Measurements from ENCODE around the gene PSMF1.

The PSMF1 gene

DNA sequence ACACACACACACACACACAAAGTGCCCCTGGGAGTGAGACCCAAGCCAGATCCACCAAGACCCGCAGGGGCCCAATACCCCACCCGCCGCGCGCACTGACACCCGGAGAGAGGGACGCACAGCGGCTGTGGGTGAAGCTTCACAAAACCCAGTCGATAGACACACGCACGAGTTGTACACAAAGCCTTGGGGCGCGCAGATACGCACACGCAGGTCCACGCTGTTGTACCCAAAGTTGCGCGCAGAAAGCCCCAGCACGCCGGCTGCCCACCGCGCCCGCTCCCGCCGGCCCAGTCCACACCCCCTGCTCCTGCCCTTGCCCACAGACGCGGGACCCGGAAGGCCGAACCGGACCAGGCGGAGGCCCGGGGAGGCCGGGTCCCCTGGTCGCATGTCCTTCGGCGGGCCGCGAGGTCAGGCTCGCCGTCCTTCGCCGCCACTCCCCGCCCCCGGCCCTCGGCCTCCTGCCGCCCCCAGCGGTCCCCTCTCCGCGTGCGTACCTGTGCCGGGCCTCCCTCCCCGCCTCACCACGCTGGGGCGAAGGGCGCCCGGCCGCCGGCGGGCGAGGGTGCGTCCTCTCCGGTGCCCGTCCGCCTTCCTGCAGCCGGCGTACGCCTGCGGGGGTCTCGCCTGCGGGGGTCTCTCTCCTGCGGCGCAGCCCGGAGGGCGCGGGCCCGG, 66.4 kb downstream of the PSMF1 start, which contains the start of gene TMEM74B:
TSS of gene TMEM74B (minus strand) at position 344 of the 678 bp plus-strand sequence. CDS start 1,180 bp downstream, outside the sequence.
- Histone ChIP-seq H3K9me3 (ENCODE audit: control insufficient read depth, insufficient read depth, low read length) (no peaks in the 10 kb centered on the region), H3K36me3 (ENCODE audit: control insufficient read depth, insufficient read depth, low read length) (peaks cover 4% of the 10 kb centered on the region), H3K9ac (ENCODE audit: low read depth, low read length) (no peak within 1 kb of the TSS), H3K4me1 (ENCODE audit: control insufficient read depth, insufficient read depth, low read length) (peaks cover 2% of the 10 kb centered on the region), H3K27me3 (ENCODE audit: control insufficient read depth, insufficient read depth, low read length) (peaks cover 40% of the 10 kb centered on the region), H3K4me3 (ENCODE audit: low read depth, low read length) (peak within 1 kb of the TSS; percentile 56)

- H3K9me3 ChIP-seq (ENCODE audit: control insufficient read depth, insufficient read depth, low read length), result no peaks in the 10 kb centered on the region
- H3K4me1 ChIP-seq (ENCODE audit: control insufficient read depth, insufficient read depth, low read length), result peaks cover 2% of the 10 kb centered on the region
- no peak overlapping the region for H3K9ac ChIP-seq (ENCODE audit: low read depth, low read length)
- peak overlapping the region; percentile 56 for H3K4me3 ChIP-seq (ENCODE audit: low read depth, low read length)
- peaks cover 4% of the 10 kb centered on the region for H3K36me3 ChIP-seq (ENCODE audit: control insufficient read depth, insufficient read depth, low read length)
- peaks cover 44% of the 10 kb centered on the region for H3K27me3 ChIP-seq (ENCODE audit: control insufficient read depth, insufficient read depth, low read length)
Measured at GRCh38 chr20:1185316-1185741, 66.9 kb downstream of the PSMF1 start.

DNA sequence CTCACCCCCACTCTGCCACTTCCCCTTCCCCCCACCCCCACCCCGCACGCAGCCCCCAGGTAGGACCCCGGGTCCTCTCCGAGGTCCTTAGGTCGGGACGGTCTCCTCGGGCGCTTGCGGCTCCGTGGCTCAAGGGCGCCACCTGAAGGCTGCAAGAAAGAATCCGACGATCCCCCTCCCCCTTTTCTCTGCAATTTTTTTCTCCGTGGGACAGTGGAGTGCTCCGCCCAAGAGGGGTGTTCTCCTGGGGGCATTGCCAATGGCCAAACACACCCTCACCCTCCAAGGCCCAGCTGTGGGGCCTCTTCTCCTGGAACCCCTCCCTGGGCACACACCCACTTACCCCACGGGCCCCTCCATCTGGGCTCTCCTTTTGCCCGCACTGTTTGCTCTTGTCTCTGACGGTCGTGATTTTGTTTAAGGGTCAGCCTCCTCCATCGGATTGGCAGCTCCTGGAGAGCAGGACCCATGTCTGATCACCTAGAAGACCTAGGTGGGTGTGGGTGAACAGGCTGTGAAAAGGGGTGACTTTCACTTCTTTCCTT, 67.5 kb downstream of the PSMF1 start:
- H3K27me3 ChIP-seq (ENCODE audit: control insufficient read depth, insufficient read depth, low read length), result peaks cover 46% of the 10 kb centered on the region
- H3K9me3 ChIP-seq (ENCODE audit: control insufficient read depth, insufficient read depth, low read length), result no peaks in the 10 kb centered on the region
- H3K9ac ChIP-seq (ENCODE audit: low read depth, low read length), result no peak overlapping the region
- peak overlapping the region; percentile 22 for H3K4me3 ChIP-seq (ENCODE audit: low read depth, low read length)
- H3K36me3 ChIP-seq (ENCODE audit: control insufficient read depth, insufficient read depth, low read length), result peaks cover 2% of the 10 kb centered on the region
- H3K4me1 ChIP-seq (ENCODE audit: control insufficient read depth, insufficient read depth, low read length), result peaks cover 2% of the 10 kb centered on the region

DNA sequence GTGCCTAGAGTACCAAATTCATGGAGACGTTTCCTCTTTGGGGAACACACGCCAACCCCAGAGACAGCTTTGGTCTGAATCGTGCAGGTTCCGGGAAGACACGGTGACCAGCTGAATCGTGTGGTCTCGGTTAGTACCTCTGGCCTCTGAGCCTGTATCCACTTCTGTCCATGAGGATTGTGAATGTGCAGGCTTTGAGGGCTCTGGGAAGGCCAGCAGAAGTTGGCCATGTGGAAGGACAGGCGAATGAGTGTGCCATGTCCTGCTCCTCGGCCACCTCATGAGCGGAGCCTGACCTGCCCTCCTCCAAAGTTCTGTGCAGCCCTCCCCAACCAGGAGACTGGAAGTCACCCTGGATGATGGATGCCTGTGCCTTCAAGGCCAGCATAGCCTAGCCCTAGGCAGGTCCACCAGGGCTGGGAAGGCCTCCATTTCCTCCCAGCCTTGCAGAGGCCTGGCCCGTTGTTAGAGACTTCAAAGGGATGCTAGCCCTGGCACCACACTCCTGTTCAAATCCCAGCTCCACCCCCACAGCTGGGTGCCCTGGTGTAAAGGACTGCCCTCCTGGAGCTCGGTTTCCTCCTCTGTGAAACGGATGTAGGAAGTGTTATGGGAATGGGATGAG, 68.1 kb downstream of the PSMF1 start:
- H3K36me3 ChIP-seq (ENCODE audit: control insufficient read depth, insufficient read depth, low read length), result no peaks in the 10 kb centered on the region
- no peaks in the 10 kb centered on the region for H3K9me3 ChIP-seq (ENCODE audit: control insufficient read depth, insufficient read depth, low read length)
- peaks cover 46% of the 10 kb centered on the region for H3K27me3 ChIP-seq (ENCODE audit: control insufficient read depth, insufficient read depth, low read length)
- H3K9ac ChIP-seq (ENCODE audit: low read depth, low read length), result no peak overlapping the region
- H3K4me3 ChIP-seq (ENCODE audit: low read depth, low read length), result no peak overlapping the region
- peaks cover 2% of the 10 kb centered on the region for H3K4me1 ChIP-seq (ENCODE audit: control insufficient read depth, insufficient read depth, low read length)

- Histone ChIP-seq H3K36me3 (ENCODE audit: control insufficient read depth, insufficient read depth, low read length) (no peaks in the 10 kb centered on the region), H3K9me3 (ENCODE audit: control insufficient read depth, insufficient read depth, low read length) (no peaks in the 10 kb centered on the region), H3K9ac (ENCODE audit: low read depth, low read length) (no peak overlapping the region), H3K4me1 (ENCODE audit: control insufficient read depth, insufficient read depth, low read length) (no peaks in the 10 kb centered on the region), H3K27me3 (ENCODE audit: control insufficient read depth, insufficient read depth, low read length) (peaks cover 39% of the 10 kb centered on the region), H3K4me3 (ENCODE audit: low read depth, low read length) (no peak overlapping the region)
Measured at GRCh38 chr20:1187605-1188171, 69.3 kb downstream of the PSMF1 start.

- Histone ChIP-seq H3K4me3 (ENCODE audit: low read depth, low read length) (no peak overlapping the region), H3K27me3 (ENCODE audit: control insufficient read depth, insufficient read depth, low read length) (peaks cover 34% of the 10 kb centered on the region), H3K4me1 (ENCODE audit: control insufficient read depth, insufficient read depth, low read length) (no peaks in the 10 kb centered on the region), H3K9me3 (ENCODE audit: control insufficient read depth, insufficient read depth, low read length) (no peaks in the 10 kb centered on the region), H3K9ac (ENCODE audit: low read depth, low read length) (no peak overlapping the region), H3K36me3 (ENCODE audit: control insufficient read depth, insufficient read depth, low read length) (no peaks in the 10 kb centered on the region)
Measured at GRCh38 chr20:1188347-1188746, 69.9 kb downstream of the PSMF1 start.

DNA sequence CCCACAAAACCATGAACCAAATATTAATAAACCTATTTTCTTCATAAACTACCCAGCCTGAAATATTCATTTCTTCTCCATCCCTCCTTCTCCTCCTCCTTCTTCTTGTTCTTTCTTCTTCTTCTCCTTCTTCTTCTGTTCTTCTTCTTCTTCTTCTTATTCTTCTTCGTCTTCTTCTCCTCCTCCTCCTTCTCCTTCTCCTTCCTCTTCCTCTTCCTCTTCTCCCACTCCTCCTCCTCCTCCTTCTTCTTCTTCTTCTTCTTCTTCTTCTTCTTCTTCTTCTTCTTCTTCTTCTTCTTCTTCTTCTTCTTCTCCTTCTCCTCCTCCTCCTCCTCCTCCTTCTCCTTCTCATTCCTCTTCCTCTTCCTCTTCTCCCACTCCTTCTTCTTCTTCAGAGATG, 71.4 kb downstream of the PSMF1 start:
- H3K4me1 ChIP-seq (ENCODE audit: control insufficient read depth, insufficient read depth, low read length), result no peaks in the 10 kb centered on the region
- no peak overlapping the region for H3K9ac ChIP-seq (ENCODE audit: low read depth, low read length)
- H3K9me3 ChIP-seq (ENCODE audit: control insufficient read depth, insufficient read depth, low read length), result no peaks in the 10 kb centered on the region
- no peaks in the 10 kb centered on the region for H3K36me3 ChIP-seq (ENCODE audit: control insufficient read depth, insufficient read depth, low read length)
- peaks cover 20% of the 10 kb centered on the region for H3K27me3 ChIP-seq (ENCODE audit: control insufficient read depth, insufficient read depth, low read length)
- no peak overlapping the region for H3K4me3 ChIP-seq (ENCODE audit: low read depth, low read length)

GRCh38 chr20:1190847-1191246, 72.4 kb downstream of the PSMF1 start:
- H3K9me3 ChIP-seq (ENCODE audit: control insufficient read depth, insufficient read depth, low read length), result no peaks in the 10 kb centered on the region
- no peaks in the 10 kb centered on the region for H3K4me1 ChIP-seq (ENCODE audit: control insufficient read depth, insufficient read depth, low read length)
- H3K9ac ChIP-seq (ENCODE audit: low read depth, low read length), result no peak overlapping the region
- H3K4me3 ChIP-seq (ENCODE audit: low read depth, low read length), result no peak overlapping the region
- H3K27me3 ChIP-seq (ENCODE audit: control insufficient read depth, insufficient read depth, low read length), result peaks cover 20% of the 10 kb centered on the region
- no peaks in the 10 kb centered on the region for H3K36me3 ChIP-seq (ENCODE audit: control insufficient read depth, insufficient read depth, low read length)

GRCh38 chr20:1191299-1191698, 72.9 kb downstream of the PSMF1 start:
- H3K36me3 ChIP-seq (ENCODE audit: control insufficient read depth, insufficient read depth, low read length), result no peaks in the 10 kb centered on the region
- H3K27me3 ChIP-seq (ENCODE audit: control insufficient read depth, insufficient read depth, low read length), result peaks cover 19% of the 10 kb centered on the region
- no peaks in the 10 kb centered on the region for H3K4me1 ChIP-seq (ENCODE audit: control insufficient read depth, insufficient read depth, low read length)
- no peak overlapping the region for H3K4me3 ChIP-seq (ENCODE audit: low read depth, low read length)
- no peak overlapping the region for H3K9ac ChIP-seq (ENCODE audit: low read depth, low read length)
- no peaks in the 10 kb centered on the region for H3K9me3 ChIP-seq (ENCODE audit: control insufficient read depth, insufficient read depth, low read length)

DNA sequence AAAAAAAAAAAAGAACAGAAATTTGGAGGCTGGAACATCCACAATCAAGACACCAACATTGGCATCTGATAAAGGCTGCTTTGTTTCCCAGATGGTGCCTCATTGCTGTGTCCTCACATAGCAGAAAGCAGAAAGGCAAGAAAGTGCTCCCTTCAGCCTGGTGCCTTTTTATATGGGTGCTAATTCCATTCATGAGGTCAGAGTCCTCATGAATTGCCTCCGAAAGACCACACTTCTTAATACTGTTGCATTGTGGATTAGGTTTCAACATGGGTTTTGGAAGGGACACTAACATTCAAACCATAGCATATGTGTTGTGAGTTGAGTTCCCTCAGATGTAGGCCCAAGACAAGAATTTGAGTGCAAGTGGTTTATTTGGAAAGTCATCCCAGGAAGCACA, 76.8 kb downstream of the PSMF1 start:
- Histone ChIP-seq H3K4me3 (ENCODE audit: low read depth, low read length) (no peak overlapping the region), H3K4me1 (ENCODE audit: control insufficient read depth, insufficient read depth, low read length) (no peaks in the 10 kb centered on the region), H3K9ac (ENCODE audit: low read depth, low read length) (no peak overlapping the region), H3K9me3 (ENCODE audit: control insufficient read depth, insufficient read depth, low read length) (no peaks in the 10 kb centered on the region), H3K27me3 (ENCODE audit: control insufficient read depth, insufficient read depth, low read length) (peaks cover 2% of the 10 kb centered on the region), H3K36me3 (ENCODE audit: control insufficient read depth, insufficient read depth, low read length) (no peaks in the 10 kb centered on the region)

DNA sequence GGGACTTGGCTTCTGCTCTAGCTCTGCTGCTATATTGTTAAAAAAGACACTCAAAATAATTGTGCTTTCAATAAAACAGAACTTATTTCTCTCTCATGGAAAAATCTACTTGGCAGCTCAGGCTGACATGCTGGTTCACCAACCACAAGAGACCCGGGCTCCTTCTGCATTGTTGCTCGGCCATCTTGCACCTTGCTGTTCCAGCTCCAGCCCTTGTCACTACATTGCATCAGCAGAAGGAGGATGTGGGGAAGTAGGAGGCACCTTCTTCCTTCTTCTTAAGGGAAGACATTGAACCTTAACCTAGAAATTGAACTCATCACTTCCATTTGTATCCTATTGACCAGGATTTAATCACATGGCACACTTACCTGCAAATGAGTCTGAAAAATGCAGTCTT, 78.2 kb downstream of the PSMF1 start:
- H3K4me1 ChIP-seq (ENCODE audit: control insufficient read depth, insufficient read depth, low read length), result no peaks in the 10 kb centered on the region
- H3K4me3 ChIP-seq (ENCODE audit: low read depth, low read length), result no peak overlapping the region
- H3K9ac ChIP-seq (ENCODE audit: low read depth, low read length), result no peak overlapping the region
- H3K9me3 ChIP-seq (ENCODE audit: control insufficient read depth, insufficient read depth, low read length), result no peaks in the 10 kb centered on the region
- H3K36me3 ChIP-seq (ENCODE audit: control insufficient read depth, insufficient read depth, low read length), result no peaks in the 10 kb centered on the region
- no peaks in the 10 kb centered on the region for H3K27me3 ChIP-seq (ENCODE audit: control insufficient read depth, insufficient read depth, low read length)

DNA sequence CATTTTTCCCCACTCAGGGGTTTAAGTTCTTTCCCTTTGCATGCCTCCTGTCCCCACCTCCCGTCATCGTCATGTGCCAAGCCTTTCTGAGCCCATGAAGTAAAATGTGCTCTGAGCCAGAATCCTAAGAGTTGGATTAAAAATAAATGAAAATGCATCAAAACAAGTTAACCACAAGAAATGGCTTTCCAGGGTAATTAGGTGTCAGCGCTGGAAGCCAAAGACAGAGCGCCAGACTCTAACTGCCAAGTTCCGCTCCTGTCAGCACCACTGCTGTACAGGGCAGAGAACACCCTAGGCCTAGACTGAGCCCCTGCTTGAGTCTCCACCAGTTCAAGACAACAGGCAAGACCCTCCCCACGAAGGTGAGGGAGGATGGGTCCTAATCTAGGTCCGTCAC, 79.4 kb downstream of the PSMF1 start:
- Histone ChIP-seq H3K36me3 (ENCODE audit: control insufficient read depth, insufficient read depth, low read length) (no peaks in the 10 kb centered on the region), H3K4me1 (ENCODE audit: control insufficient read depth, insufficient read depth, low read length) (no peaks in the 10 kb centered on the region), H3K9me3 (ENCODE audit: control insufficient read depth, insufficient read depth, low read length) (no peaks in the 10 kb centered on the region), H3K9ac (ENCODE audit: low read depth, low read length) (no peak overlapping the region), H3K27me3 (ENCODE audit: control insufficient read depth, insufficient read depth, low read length) (no peaks in the 10 kb centered on the region), H3K4me3 (ENCODE audit: low read depth, low read length) (no peak overlapping the region)
